GM19240 (cell line): ENCODE results near the gene SNTB2.

ENCODE experiments used
- DNase-seq: peaks from one replicate; pipeline ENCODE4 v3.0.0; 2011; ENCODE audit warnings: low spot score; ENCODE audit not compliant: insufficient read length

The SNTB2 gene

GRCh38 chr16:69179328-69180010, 7.5 kb upstream of the SNTB2 start:
- DNase-seq, result no peak

- no peak for DNase-seq
Observed at GRCh38 chr16:69180011-69180338, 7.0 kb upstream of the SNTB2 start.

- no peak for DNase-seq
Observed at GRCh38 chr16:69182730-69183416, 4.1 kb upstream of the SNTB2 start.

- peak; percentile 36 for DNase-seq
Observed at GRCh38 chr16:69187446-69188235, 677 bp downstream of the SNTB2 start.

- DNase-seq, result no peak
Observed at GRCh38 chr16:69188236-69188549, 1.2 kb downstream of the SNTB2 start.

- no peak for DNase-seq
Observed at GRCh38 chr16:69188716-69189115, 1.8 kb downstream of the SNTB2 start.

GRCh38 chr16:69190046-69190588, 3.2 kb downstream of the SNTB2 start:
- DNase-seq, result no peak

GRCh38 chr16:69190598-69190997, 3.6 kb downstream of the SNTB2 start:
- no peak for DNase-seq

- no peak for DNase-seq
Observed at GRCh38 chr16:69191136-69191535, 4.2 kb downstream of the SNTB2 start.

- no peak for DNase-seq
Observed at GRCh38 chr16:69193855-69194254, 6.9 kb downstream of the SNTB2 start.

- no peak for DNase-seq
Observed at GRCh38 chr16:69194488-69194887, 7.5 kb downstream of the SNTB2 start.

- DNase-seq, result no peak
Observed at GRCh38 chr16:69195369-69196029, 8.5 kb downstream of the SNTB2 start.

GRCh38 chr16:69197573-69197972, 10.6 kb downstream of the SNTB2 start:
- no peak for DNase-seq

- DNase-seq, result no peak
Observed at GRCh38 chr16:69199382-69199781, 12.4 kb downstream of the SNTB2 start.

GRCh38 chr16:69201291-69201690, 14.3 kb downstream of the SNTB2 start:
- no peak for DNase-seq

- DNase-seq, result no peak
Observed at GRCh38 chr16:69201787-69202186, 14.8 kb downstream of the SNTB2 start.

- no peak for DNase-seq
Observed at GRCh38 chr16:69204172-69204571, 17.2 kb downstream of the SNTB2 start.

GRCh38 chr16:69209735-69210134, 22.8 kb downstream of the SNTB2 start:
- DNase-seq, result no peak

GRCh38 chr16:69217433-69217832, 30.5 kb downstream of the SNTB2 start:
- no peak for DNase-seq

- DNase-seq, result no peak
Observed at GRCh38 chr16:69219279-69219678, 32.3 kb downstream of the SNTB2 start.

- no peak for DNase-seq
Observed at GRCh38 chr16:69223882-69224281, 36.9 kb downstream of the SNTB2 start.

- DNase-seq, result no peak
Observed at GRCh38 chr16:69225121-69225520, 38.2 kb downstream of the SNTB2 start.
